NT2/D1 (cell line): ENCODE measurements around the gene HBA2.
"Not testable (repeated sequence)": the region's sequence is repeated elsewhere in the genome, so short reads cannot be mapped to it uniquely, and the experiment has no call there.

Experiments
- DNase-seq: peaks from one replicate; pipeline ENCODE4 v3.0.0-alpha.2; 2011; ENCODE audit warnings: low read depth, low spot score
- H3K27me3 ChIP-seq: 2 replicates; pipeline ENCODE4 v1.6.0; 2011; ENCODE audit warnings: mild to moderate bottlenecking; ENCODE audit not compliant: insufficient read length, insufficient read depth
- H3K36me3 ChIP-seq: 2 replicates; pipeline ENCODE4 v1.6.1; 2011; ENCODE audit warnings: mild to moderate bottlenecking, low read length, mixed read lengths; ENCODE audit not compliant: insufficient read depth, insufficient read length
- H3K4me1 ChIP-seq: 2 replicates; pipeline ENCODE4 v1.5.1; 2011; ENCODE audit not compliant: insufficient read depth, insufficient read length
- H3K4me3 ChIP-seq: 2 replicates; pipeline ENCODE4 v1.5.1; 2011; ENCODE audit warnings: low read depth; ENCODE audit not compliant: insufficient read length
- H3K9ac ChIP-seq: 2 replicates; pipeline ENCODE4 v1.6.0; 2011; ENCODE audit warnings: low read depth; ENCODE audit not compliant: insufficient read length
- H3K9me3 ChIP-seq: 2 replicates; pipeline ENCODE4 v1.5.1; 2011; ENCODE audit warnings: mild to moderate bottlenecking, low read length; ENCODE audit not compliant: insufficient read depth
- SUZ12 ChIP-seq: IDR thresholded peaks from 2 replicates; pipeline ENCODE4 v1.6.1; 2011; ENCODE audit not compliant: insufficient read length, insufficient read depth; ENCODE audit errors: extremely low read depth
- YY1 ChIP-seq: IDR thresholded peaks from 2 replicates; pipeline ENCODE4 v1.6.1; 2011; ENCODE audit not compliant: insufficient read length, insufficient read depth
- ZNF274 ChIP-seq: IDR thresholded peaks from 2 replicates; pipeline ENCODE4 v1.6.1; 2011; ENCODE audit warnings: mild to moderate bottlenecking, low read depth, low read length

HBA2 gene

GRCh38 chr16:160691-161190 is 11.9 kb upstream of the HBA2 start:
- no peak for DNase-seq
- Histone ChIP-seq H3K9ac (no peak overlapping the region), H3K4me3 (no peak overlapping the region), H3K4me1 (peaks cover 8% of the 10 kb centered on the region), H3K36me3 (no peaks in the 10 kb centered on the region), H3K27me3 (peaks cover 36% of the 10 kb centered on the region), H3K9me3 (no peaks in the 10 kb centered on the region)
- no peak for TF ChIP-seq SUZ12
- no peak for TF ChIP-seq YY1
- no peak for TF ChIP-seq ZNF274

- Histone ChIP-seq H3K9ac (no peak overlapping the region), H3K4me3 (no peak overlapping the region), H3K9me3 (no peaks in the 10 kb centered on the region), H3K27me3 (peaks cover 39% of the 10 kb centered on the region), H3K36me3 (no peaks in the 10 kb centered on the region), H3K4me1 (peaks cover 19% of the 10 kb centered on the region)
- no peak for DNase-seq
- TF ChIP-seq YY1 (no peak), ZNF274 (no peak), SUZ12 (no peak)
These were observed 10.2 kb upstream of the HBA2 start for GRCh38 chr16:162271-162991.

GRCh38 chr16:163139-163538 is 9.5 kb upstream of the HBA2 start:
- peaks cover 19% of the 10 kb centered on the region for H3K4me1 ChIP-seq
- not testable (repeated sequence) for H3K36me3 ChIP-seq, H3K9ac ChIP-seq, DNase-seq, H3K4me3 ChIP-seq, H3K9me3 ChIP-seq
- H3K27me3 ChIP-seq: peaks cover 47% of the 10 kb centered on the region

- not testable (repeated sequence) for H3K9ac ChIP-seq, DNase-seq, H3K9me3 ChIP-seq, H3K36me3 ChIP-seq, H3K4me3 ChIP-seq
- H3K27me3 ChIP-seq: peaks cover 52% of the 10 kb centered on the region
- H3K4me1 ChIP-seq: peaks cover 19% of the 10 kb centered on the region
These were observed 9.0 kb upstream of the HBA2 start for GRCh38 chr16:163696-164095.

GRCh38 chr16:164134-164823 is 8.4 kb upstream of the HBA2 start:
- peaks cover 58% of the 10 kb centered on the region for H3K27me3 ChIP-seq
- H3K9me3 ChIP-seq, H3K4me3 ChIP-seq, H3K9ac ChIP-seq, DNase-seq, H3K36me3 ChIP-seq: not testable (repeated sequence)
- peaks cover 18% of the 10 kb centered on the region for H3K4me1 ChIP-seq

- peaks cover 59% of the 10 kb centered on the region for H3K27me3 ChIP-seq
- DNase-seq: no peak
- H3K36me3 ChIP-seq: no peaks in the 10 kb centered on the region
- H3K4me1 ChIP-seq: peaks cover 17% of the 10 kb centered on the region
- peak overlapping the region; percentile 72 for H3K9ac ChIP-seq
- no peaks in the 10 kb centered on the region for H3K9me3 ChIP-seq
- TF ChIP-seq SUZ12 (no peak), YY1 (no peak), ZNF274 (no peak)
- peak overlapping the region; percentile 24 for H3K4me3 ChIP-seq
These were observed 7.7 kb upstream of the HBA2 start for GRCh38 chr16:164827-165538.

GRCh38 chr16:165539-166374 is 6.9 kb upstream of the HBA2 start, which contains the start of gene HBM:
Gene HBM (plus strand): TSS chr16:165978. CDS start chr16:165998, 20 bp downstream.
- peak within 1 kb of the TSS; percentile 24 for H3K4me3 ChIP-seq

More at GRCh38 chr16:165539-166374, 6.9 kb upstream of the HBA2 start, which contains the start of gene HBM:
- Histone ChIP-seq H3K36me3 (no peaks in the 10 kb centered on the region), H3K4me1 (peaks cover 17% of the 10 kb centered on the region), H3K9me3 (no peaks in the 10 kb centered on the region), H3K27me3 (peaks cover 66% of the 10 kb centered on the region), H3K9ac (peak within 1 kb of the TSS; percentile 72)
- DNase-seq: no peak
- TF ChIP-seq YY1: no peak
- TF ChIP-seq SUZ12: peak; percentile 75
